Measurements from ENCODE around the gene MCTP1. TPM values are rescaled to one million over a fixed set of nuclear protein-coding genes. Genes with fewer than 3 reads are reported as not detected.

Gene MCTP1
- total RNA-seq, 1 experiment from 2014 or later = 25.8 TPM

DNA sequence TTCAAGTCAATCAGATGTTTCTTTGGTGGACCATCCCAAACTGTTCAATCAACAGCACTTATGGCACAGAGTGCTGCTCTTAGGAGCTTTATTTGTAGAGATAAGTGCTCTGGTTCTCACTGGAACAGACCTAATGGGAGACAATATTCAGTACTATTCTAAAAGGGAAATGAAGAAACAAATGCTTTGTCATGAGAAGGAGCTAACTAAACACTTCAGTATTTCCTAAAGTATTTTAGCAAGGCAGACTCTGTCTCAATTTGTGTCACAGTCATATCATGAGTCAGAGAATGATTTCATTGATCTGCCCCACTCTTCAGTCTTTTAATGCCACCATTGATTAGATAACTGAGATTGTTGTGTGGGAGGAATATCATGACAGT lies 491.1 kb downstream of the MCTP1 start:
- POLR2A ChIA-PET (ENCODE audit: low non-redundant PET) = no interaction called here
- intact Hi-C loops (cut with micrococcal nuclease; ENCODE audit: unreplicated experiment) = no loop called here

DNA sequence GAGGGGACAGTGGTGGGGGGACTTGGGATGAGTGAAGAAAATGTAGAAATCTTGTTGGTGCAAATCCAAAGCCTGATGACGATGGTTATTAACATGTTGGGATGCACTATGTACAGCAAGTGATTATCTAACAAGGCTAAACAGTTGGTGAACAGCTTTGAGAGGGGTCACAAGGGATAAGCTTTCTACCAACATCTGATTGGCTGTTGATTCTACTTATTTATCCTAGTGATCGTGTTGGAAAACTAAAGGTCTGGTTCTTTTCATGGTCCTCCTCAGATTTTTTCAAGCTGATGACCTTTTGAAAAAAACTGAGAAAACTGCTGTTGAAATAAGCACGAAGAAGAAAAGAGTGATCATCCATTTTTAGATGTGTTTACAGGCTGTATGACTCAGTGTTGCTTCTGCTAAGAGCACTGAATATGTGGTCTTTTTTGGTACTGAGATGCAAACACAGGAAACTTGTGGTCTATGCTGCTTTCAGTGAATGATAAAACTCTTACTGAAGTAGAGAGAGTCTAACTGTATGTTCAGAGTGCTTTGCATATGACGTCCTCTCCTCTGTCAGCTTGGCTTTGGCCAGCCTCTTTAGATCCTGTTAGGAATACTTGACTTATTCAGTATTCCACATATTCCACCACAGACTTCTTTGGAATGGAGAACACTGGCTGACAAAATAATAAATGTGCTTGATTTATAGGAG lies 491.6 kb downstream of the MCTP1 start:
- Histone ChIP-seq H3K36me3 (ENCODE audit: insufficient read depth, low read length, poor library complexity, severe bottlenecking) (no peaks in the 10 kb centered on the region), H3K9me3 (ENCODE audit: low read depth, low read length, poor library complexity, severe bottlenecking) (no peaks in the 10 kb centered on the region), H3K4me3 (ENCODE audit: low read depth, low read length, poor library complexity, severe bottlenecking) (no peak overlapping the region), H3K4me1 (ENCODE audit: insufficient read depth, low read length, poor library complexity, severe bottlenecking) (peaks cover 13% of the 10 kb centered on the region), H3K27me3 (replicated peaks; ENCODE audit: insufficient read depth, low read depth, low read length, poor library complexity) (no peaks in the 10 kb centered on the region), H3K27ac (ENCODE audit: low read depth, low read length, poor library complexity, severe bottlenecking) (no peak overlapping the region)
- CTCF ChIA-PET = no interaction called here
- TF ChIP-seq, protein P1, sequence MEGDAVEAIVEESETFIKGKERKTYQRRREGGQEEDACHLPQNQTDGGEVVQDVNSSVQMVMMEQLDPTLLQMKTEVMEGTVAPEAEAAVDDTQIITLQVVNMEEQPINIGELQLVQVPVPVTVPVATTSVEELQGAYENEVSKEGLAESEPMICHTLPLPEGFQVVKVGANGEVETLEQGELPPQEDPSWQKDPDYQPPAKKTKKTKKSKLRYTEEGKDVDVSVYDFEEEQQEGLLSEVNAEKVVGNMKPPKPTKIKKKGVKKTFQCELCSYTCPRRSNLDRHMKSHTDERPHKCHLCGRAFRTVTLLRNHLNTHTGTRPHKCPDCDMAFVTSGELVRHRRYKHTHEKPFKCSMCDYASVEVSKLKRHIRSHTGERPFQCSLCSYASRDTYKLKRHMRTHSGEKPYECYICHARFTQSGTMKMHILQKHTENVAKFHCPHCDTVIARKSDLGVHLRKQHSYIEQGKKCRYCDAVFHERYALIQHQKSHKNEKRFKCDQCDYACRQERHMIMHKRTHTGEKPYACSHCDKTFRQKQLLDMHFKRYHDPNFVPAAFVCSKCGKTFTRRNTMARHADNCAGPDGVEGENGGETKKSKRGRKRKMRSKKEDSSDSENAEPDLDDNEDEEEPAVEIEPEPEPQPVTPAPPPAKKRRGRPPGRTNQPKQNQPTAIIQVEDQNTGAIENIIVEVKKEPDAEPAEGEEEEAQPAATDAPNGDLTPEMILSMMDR (conservative IDR thresholded peaks at IDR 0.05; ENCODE audit: low read depth, low read length) = no peak
- TF ChIP-seq EZH2 (IDR thresholded peaks at IDR 0.05; ENCODE audit: borderline replicate concordance, low read depth, low read length, poor library complexity, severe bottlenecking) = no peak
- DNase-seq (ENCODE audit: low spot score) = no peak
- POLR2A ChIA-PET (ENCODE audit: low non-redundant PET) = no interaction called here
- BruUV-seq (replicated peaks) = no TSS peak
- intact Hi-C loops (cut with micrococcal nuclease; ENCODE audit: unreplicated experiment) = no loop called here

More for the DNA sequence above, 491.1 kb downstream of the MCTP1 start:
- no peak overlapping the region for H3K4me3 ChIP-seq (ENCODE audit: low read depth, low read length, poor library complexity, severe bottlenecking)
- peaks cover 13% of the 10 kb centered on the region for H3K4me1 ChIP-seq (ENCODE audit: insufficient read depth, low read length, poor library complexity, severe bottlenecking)
- TF ChIP-seq, protein P1 (conservative IDR thresholded peaks at IDR 0.05; ENCODE audit: low read depth, low read length) = no peak
- TF ChIP-seq EZH2 (IDR thresholded peaks at IDR 0.05; ENCODE audit: borderline replicate concordance, low read depth, low read length, poor library complexity, severe bottlenecking) = no peak
- CTCF ChIA-PET = no interaction called here
- no TSS peak for BruUV-seq (replicated peaks)
- DNase-seq (ENCODE audit: low spot score) = no peak
- no peaks in the 10 kb centered on the region for H3K36me3 ChIP-seq (ENCODE audit: insufficient read depth, low read length, poor library complexity, severe bottlenecking)
- no peak overlapping the region for H3K27ac ChIP-seq (ENCODE audit: low read depth, low read length, poor library complexity, severe bottlenecking)
- no peaks in the 10 kb centered on the region for H3K9me3 ChIP-seq (ENCODE audit: low read depth, low read length, poor library complexity, severe bottlenecking)
- H3K27me3 ChIP-seq (replicated peaks; ENCODE audit: insufficient read depth, low read depth, low read length, poor library complexity) = no peaks in the 10 kb centered on the region

DNA sequence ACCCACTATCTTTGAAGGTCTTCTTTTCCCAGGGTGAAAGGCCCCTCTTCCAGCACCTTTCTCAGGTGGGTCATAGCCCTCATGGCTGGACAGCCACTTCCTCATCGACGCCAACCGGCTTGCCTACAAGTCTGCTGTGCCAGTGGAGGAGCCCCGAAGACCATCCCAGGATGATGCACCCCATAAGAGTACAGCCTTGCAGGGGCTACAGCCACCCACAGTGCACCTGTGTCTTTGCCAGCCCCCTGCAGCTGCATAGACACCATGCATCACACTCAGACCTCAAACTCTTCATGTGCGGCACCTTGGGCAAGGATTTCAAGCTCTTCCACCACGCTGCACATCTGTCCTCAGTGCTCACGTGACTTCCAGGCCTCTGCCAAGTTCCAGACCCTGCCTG lies 493.1 kb downstream of the MCTP1 start:
- H3K36me3 ChIP-seq (ENCODE audit: insufficient read depth, low read length, poor library complexity, severe bottlenecking) = no peaks in the 10 kb centered on the region
- H3K4me3 ChIP-seq (ENCODE audit: low read depth, low read length, poor library complexity, severe bottlenecking) = no peak overlapping the region
- H3K9me3 ChIP-seq (ENCODE audit: low read depth, low read length, poor library complexity, severe bottlenecking) = no peaks in the 10 kb centered on the region
- CTCF ChIA-PET = no interaction called here
- no peaks in the 10 kb centered on the region for H3K27me3 ChIP-seq (replicated peaks; ENCODE audit: insufficient read depth, low read depth, low read length, poor library complexity)
- H3K27ac ChIP-seq (ENCODE audit: low read depth, low read length, poor library complexity, severe bottlenecking) = no peak overlapping the region
- H3K4me1 ChIP-seq (ENCODE audit: insufficient read depth, low read length, poor library complexity, severe bottlenecking) = peaks cover 10% of the 10 kb centered on the region
- POLR2A ChIA-PET (ENCODE audit: low non-redundant PET) = no interaction called here
- intact Hi-C loops (cut with micrococcal nuclease; ENCODE audit: unreplicated experiment) = no loop called here
- no TSS peak for BruUV-seq (replicated peaks)
- DNase-seq (ENCODE audit: low spot score) = no peak
- TF ChIP-seq, protein P1 (conservative IDR thresholded peaks at IDR 0.05; ENCODE audit: low read depth, low read length) = no peak
- TF ChIP-seq EZH2 (IDR thresholded peaks at IDR 0.05; ENCODE audit: borderline replicate concordance, low read depth, low read length, poor library complexity, severe bottlenecking) = no peak
